Measurements from ENCODE around the gene RAI2.

GRCh38 chrX:17801431-17801830, 59.7 kb downstream of the RAI2 start:
- TF ChIP-seq CTCF (IDR thresholded peaks at IDR 0.05) (no peak), POLR2A (IDR thresholded peaks at IDR 0.05) (no peak)

Measured in testis (tissue), 2 donors.